HFFc6 (cell line): ENCODE results near the gene RAPGEF5. TPM values are rescaled to one million over a fixed set of nuclear protein-coding genes. Genes with fewer than 3 reads are reported as not detected.

ENCODE experiments used
- DNase-seq: peaks from one replicate; pipeline ENCODE4 v3.0.0-alpha.2; 2018
- H3K27ac Mint-ChIP-seq: 2 replicates; pipeline ENCODE4 v1.8.0; 2020; ENCODE audit warnings: mild to moderate bottlenecking, mixed read lengths
- H3K27me3 Mint-ChIP-seq: 2 replicates; pipeline ENCODE4 v1.8.0; 2021; ENCODE audit warnings: mild to moderate bottlenecking, moderate library complexity, mixed read lengths; ENCODE audit not compliant: insufficient read depth
- H3K36me3 Mint-ChIP-seq: 2 replicates; pipeline ENCODE4 v1.8.0; 2021; ENCODE audit warnings: low read depth, mixed read lengths
- H3K4me1 Mint-ChIP-seq: 2 replicates; pipeline ENCODE4 v1.8.0; 2020; ENCODE audit warnings: low read depth, mixed read lengths
- H3K4me3 Mint-ChIP-seq: 2 replicates; pipeline ENCODE4 v1.8.0; 2020; ENCODE audit warnings: mild to moderate bottlenecking, moderate library complexity, mixed read lengths
- H3K9me3 Mint-ChIP-seq: 2 replicates; pipeline ENCODE4 v1.8.0; 2020; ENCODE audit warnings: mild to moderate bottlenecking, mixed read lengths
- total RNA-seq, 6 experiments: library from RNA; stranded (reverse); fragmentation: NEBNext Ultra II Directional; extraction: Animal tissue kit (Norgen Biotek cat#: 25700); gene quantifications; 2 replicates in 1 of 6; 3 replicates in 5 of 6; pipeline ENCODE4 v1.2.3, GENCODE V29; 2021
- TF ChIP-seq, protein P1 (sequence below): fragments of 200-600 bp; sonication (generic); IDR thresholded peaks from 2 replicates; pipeline ENCODE4 v1.5.0; 2021; ENCODE audit warnings: antibody characterized with exemption, mild to moderate bottlenecking

The RAPGEF5 gene
- total RNA-seq, 6 experiments from 2014 or later: 0.33 to 2.4 (median 1.3) TPM

- peaks cover 7% of the 10 kb centered on the region for H3K27me3 Mint-ChIP-seq
- H3K9me3 Mint-ChIP-seq: no peaks in the 10 kb centered on the region
- TF ChIP-seq, protein P1, sequence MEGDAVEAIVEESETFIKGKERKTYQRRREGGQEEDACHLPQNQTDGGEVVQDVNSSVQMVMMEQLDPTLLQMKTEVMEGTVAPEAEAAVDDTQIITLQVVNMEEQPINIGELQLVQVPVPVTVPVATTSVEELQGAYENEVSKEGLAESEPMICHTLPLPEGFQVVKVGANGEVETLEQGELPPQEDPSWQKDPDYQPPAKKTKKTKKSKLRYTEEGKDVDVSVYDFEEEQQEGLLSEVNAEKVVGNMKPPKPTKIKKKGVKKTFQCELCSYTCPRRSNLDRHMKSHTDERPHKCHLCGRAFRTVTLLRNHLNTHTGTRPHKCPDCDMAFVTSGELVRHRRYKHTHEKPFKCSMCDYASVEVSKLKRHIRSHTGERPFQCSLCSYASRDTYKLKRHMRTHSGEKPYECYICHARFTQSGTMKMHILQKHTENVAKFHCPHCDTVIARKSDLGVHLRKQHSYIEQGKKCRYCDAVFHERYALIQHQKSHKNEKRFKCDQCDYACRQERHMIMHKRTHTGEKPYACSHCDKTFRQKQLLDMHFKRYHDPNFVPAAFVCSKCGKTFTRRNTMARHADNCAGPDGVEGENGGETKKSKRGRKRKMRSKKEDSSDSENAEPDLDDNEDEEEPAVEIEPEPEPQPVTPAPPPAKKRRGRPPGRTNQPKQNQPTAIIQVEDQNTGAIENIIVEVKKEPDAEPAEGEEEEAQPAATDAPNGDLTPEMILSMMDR: no peak
- H3K36me3 Mint-ChIP-seq: no peaks in the 10 kb centered on the region
- no peak for DNase-seq
- H3K4me1 Mint-ChIP-seq: peaks cover 46% of the 10 kb centered on the region
- H3K27ac Mint-ChIP-seq: no peak overlapping the region
- H3K4me3 Mint-ChIP-seq: no peak overlapping the region
These were observed 243.9 kb downstream of the RAPGEF5 start for GRCh38 chr7:22113041-22113440.

- H3K9me3 Mint-ChIP-seq: no peaks in the 10 kb centered on the region
- TF ChIP-seq, protein P1: no peak; the same call in 1 of the 2 replicates
- H3K4me3 Mint-ChIP-seq: no peak overlapping the region
- peaks cover 9% of the 10 kb centered on the region for H3K27me3 Mint-ChIP-seq
- H3K36me3 Mint-ChIP-seq: no peaks in the 10 kb centered on the region
- peaks cover 37% of the 10 kb centered on the region for H3K4me1 Mint-ChIP-seq
- no peak for DNase-seq
- H3K27ac Mint-ChIP-seq: no peak overlapping the region
These were observed 245.3 kb downstream of the RAPGEF5 start for GRCh38 chr7:22111661-22112060.

DNA sequence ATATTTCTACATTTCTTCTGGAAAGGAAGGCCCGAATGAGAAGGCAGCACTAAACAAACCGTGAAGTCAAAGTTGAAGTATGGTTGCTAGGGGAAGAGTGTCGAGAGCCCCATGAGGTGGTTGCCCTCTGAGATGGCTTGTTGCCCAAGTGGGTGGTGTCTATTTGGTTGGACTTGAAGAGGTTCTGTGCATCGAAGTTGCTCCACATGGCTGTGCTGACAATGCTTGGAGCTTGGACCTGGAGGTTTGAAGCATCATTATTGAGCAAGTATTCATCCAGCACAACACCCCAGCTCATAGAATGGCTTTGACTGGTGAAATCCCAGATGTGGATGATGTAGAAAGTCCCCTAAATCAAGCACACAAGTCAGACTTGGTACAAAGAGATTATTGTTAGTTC lies 246.1 kb downstream of the RAPGEF5 start:
- Mint-ChIP-seq H3K27me3 (peaks cover 9% of the 10 kb centered on the region), H3K4me3 (no peak overlapping the region), H3K9me3 (no peaks in the 10 kb centered on the region), H3K27ac (no peak overlapping the region), H3K36me3 (no peaks in the 10 kb centered on the region), H3K4me1 (peaks cover 29% of the 10 kb centered on the region)
- no peak for DNase-seq
- TF ChIP-seq, protein P1: no peak

- no peaks in the 10 kb centered on the region for H3K9me3 Mint-ChIP-seq
- TF ChIP-seq, protein P1: peak; percentile 88
- H3K4me3 Mint-ChIP-seq: no peak overlapping the region
- DNase-seq: peak; percentile 84
- no peak overlapping the region for H3K27ac Mint-ChIP-seq
- peaks cover 9% of the 10 kb centered on the region for H3K27me3 Mint-ChIP-seq
- peaks cover 28% of the 10 kb centered on the region for H3K4me1 Mint-ChIP-seq
- H3K36me3 Mint-ChIP-seq: no peaks in the 10 kb centered on the region
These were observed 246.6 kb downstream of the RAPGEF5 start for GRCh38 chr7:22110227-22110839.

- Mint-ChIP-seq H3K27ac (no peak overlapping the region), H3K36me3 (no peaks in the 10 kb centered on the region), H3K27me3 (peaks cover 6% of the 10 kb centered on the region), H3K9me3 (no peaks in the 10 kb centered on the region), H3K4me1 (peaks cover 28% of the 10 kb centered on the region), H3K4me3 (no peak overlapping the region)
- TF ChIP-seq, protein P1: peak; percentile 3; the same call in 1 of the 2 replicates
- DNase-seq: peak; percentile 49
These were observed 247.2 kb downstream of the RAPGEF5 start for GRCh38 chr7:22109761-22110160.
